Measurements from ENCODE around the gene SPTBN4. TPM values are rescaled to one million over a fixed set of nuclear protein-coding genes. Genes with fewer than 3 reads are reported as not detected.
"Not testable (repeated sequence)": the region's sequence is repeated elsewhere in the genome, so short reads cannot be mapped to it uniquely, and the experiment has no call there.

Gene SPTBN4
- total RNA-seq, 1 donor from 2014 or later: 0.89 TPM

DNA sequence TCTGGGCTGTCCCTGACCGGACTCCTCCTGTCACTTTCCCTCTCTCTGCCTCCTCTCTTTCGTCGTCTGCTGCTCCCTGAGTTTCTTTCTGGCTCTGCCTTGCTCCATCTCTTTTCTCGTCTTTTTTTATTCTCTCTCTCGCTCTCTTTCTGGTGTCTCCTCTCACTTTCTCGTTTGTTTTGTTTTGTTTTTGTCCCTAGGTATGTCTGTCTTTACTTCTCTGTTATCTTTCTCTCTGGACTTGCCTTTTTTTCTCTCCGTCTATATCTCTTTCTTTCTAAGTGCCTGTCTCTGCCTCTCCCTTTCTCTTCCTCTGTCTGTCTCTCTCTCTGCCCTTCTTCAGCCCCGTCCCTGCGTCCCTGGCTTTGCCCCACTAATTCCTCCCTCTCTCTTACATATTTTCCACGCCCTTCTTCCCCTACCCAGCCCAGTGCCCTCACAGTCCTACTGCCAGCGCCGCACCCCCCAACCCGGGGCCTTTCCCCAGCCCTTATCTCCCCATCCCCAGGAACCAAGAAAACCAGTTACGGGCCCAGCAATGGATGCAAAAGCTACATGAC lies 61.8 kb downstream of the SPTBN4 start:
- DNase-seq (ENCODE audit: low read depth): no peak

DNA sequence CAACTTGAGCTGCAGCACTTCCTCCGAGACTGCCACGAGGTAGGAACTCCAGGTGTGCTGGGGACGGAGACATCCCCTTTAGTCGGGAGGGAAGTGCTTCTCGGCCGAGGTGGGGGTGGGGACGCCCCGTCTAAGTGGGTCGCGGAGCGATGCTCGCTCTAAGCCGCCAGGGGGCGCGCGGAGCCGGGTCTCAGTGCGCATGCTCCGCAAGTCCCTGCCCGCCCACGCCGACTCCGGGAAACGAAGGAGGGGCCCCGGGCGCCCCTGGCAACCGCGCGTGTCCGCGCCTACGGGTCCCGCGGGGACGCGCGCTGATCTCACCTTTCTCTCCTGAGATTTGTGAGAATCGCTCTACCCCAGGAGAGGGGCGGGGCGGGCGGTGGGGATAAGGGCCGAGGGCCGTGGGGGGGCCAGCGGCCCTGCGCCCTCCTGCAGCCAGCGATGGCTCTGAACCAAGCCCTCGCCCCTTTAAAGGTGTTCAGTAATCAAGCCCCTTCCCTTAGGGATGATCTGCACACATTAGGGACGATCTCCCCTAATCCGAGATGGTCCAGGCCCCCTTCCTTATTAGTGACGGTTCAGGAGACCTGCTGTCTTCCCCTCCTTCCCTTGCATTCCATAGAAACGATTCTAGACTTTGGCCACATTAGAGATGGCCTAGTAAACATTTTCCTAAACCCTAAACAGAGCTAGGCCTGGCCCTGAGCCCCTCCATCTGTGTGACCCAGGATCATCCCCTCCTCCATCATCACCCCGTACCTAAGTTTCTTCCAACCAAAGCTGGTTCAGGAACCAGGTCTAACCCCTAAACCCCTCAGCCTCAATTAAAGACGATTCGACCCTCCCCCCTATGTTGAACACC lies 62.5 kb downstream of the SPTBN4 start:
- peak; percentile 44 for DNase-seq (ENCODE audit: low read depth)

DNA sequence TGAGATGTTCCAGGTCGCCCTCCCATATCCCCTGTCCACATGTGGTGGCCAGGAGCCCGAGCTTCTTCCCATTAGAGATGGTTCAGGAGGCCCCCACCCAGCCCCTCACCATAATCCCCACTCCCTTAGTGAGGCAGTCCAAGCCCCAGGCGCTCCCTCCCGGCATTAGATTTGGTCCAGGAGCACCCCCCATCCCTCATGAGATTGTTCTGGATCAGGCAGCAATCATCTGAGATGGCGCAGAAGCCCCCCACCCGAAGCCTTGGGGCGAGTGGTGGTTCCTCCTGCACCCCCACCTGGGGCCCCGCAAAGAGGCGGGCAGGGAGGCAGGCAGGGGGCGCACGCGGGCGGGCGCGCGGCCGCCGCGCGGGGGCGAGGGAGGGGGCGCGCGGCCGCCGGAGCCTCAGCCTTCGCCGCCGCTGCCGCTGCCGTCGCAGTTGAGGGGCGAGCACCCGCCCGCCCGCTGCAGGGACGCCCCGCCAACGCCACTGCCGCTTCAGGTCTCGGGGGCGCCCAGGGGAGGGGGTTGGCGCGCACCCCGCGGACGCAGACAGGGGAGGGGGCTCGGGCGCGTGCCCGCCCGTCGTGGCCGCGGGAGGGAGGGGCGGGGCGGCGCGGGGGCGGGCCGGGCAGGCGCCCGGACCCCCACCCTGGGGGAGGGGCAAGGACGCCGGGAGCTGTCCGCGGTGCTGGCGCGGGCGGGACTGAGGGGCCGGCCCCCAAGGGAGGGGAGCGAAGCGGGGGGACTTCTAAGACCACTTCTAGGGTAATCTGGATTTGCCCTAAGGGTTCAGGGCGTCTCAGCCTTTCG lies 63.5 kb downstream of the SPTBN4 start:
- DNase-seq (ENCODE audit: low read depth): no peak

DNA sequence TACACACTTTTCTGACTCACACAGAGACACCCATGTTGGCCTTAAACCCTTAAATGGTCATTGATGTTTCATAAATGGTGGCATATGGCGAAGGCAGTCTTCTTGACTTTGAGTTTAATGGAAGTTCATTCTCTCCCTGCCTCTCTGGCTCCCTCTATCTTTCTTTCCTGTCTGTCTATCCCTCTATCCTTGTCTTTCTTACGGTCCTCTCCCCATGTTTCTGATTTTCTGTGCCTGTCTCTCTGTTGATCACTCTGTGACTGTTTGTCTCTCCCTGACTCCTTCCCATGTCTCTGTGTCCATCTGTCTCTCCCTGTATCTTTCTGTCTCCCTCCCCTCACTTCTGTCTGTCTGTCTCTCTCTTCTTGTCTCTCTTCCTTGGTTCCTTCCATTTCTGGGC lies 66.7 kb downstream of the SPTBN4 start:
- no peak for DNase-seq (ENCODE audit: low read depth)

DNA sequence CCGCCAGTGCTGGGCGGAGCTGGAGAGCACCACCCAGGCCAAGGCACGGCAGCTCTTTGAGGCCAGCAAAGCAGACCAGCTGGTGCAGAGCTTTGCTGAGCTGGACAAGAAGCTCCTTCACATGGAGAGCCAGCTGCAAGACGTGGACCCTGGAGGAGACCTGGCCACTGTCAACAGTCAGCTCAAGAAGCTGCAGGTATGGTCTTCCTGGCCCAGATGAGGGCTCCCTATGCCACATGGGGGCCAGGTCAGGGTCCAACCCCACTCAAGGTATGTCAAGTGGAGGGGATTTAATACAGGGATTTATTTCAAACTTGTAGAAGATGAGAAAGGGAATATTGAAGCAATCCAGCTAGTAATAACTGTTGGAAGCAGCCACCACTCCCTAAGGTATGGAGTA lies 67.3 kb downstream of the SPTBN4 start:
- DNase-seq (ENCODE audit: low read depth): no peak

DNA sequence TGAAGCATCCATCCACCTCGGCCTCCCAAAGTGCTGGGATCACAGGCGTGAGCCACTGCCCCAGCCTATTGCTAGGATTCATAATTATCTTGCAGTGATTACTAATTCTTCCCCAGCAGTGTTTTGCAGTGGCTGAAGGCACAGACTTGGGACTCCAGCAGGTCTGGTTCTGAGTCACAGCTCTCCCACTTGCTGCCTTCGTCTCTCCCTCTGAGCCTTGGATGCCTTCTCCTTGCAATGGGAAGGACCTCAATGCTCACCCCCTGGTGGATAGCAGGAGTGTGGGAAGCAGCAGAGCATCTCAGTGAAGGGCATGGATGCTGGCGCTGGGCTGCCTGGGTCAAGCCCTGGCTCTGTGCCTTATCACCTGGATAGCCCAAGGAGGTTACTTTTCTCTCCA lies 72.3 kb downstream of the SPTBN4 start:
- DNase-seq (ENCODE audit: low read depth): no peak

DNA sequence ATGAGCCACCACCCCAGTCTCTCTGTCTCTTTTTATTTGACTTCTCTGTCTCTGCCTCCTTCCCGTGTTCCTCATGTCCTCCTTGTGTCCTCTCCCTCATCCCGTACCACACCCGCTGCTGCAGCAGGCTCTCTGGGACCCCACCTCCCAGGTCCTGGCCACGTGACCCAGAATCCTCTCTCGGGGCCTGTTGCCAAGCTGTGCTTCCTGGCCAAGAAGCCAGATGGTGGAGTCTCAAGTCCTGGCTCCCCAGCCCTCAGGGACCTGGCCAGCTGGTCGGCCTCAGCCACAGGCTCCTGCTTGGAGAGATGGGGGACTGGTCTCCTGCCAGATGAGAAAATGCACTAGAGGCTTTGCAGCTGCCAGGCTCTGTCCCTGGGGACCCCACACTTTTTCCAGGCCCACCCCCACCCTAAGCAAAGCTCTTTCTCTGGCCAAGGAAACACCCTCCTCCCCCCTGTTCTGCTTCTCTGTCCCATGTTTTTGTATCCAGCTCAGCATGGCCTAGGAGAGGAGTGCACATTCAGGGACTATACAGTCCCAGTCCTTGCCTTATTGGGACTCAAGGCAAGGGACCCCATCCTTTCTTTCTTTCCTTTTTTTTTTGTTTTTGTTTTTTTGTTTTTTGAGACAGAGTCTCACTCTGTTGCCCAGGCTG lies 75.5 kb downstream of the SPTBN4 start:
- DNase-seq (ENCODE audit: low read depth): no peak

DNA sequence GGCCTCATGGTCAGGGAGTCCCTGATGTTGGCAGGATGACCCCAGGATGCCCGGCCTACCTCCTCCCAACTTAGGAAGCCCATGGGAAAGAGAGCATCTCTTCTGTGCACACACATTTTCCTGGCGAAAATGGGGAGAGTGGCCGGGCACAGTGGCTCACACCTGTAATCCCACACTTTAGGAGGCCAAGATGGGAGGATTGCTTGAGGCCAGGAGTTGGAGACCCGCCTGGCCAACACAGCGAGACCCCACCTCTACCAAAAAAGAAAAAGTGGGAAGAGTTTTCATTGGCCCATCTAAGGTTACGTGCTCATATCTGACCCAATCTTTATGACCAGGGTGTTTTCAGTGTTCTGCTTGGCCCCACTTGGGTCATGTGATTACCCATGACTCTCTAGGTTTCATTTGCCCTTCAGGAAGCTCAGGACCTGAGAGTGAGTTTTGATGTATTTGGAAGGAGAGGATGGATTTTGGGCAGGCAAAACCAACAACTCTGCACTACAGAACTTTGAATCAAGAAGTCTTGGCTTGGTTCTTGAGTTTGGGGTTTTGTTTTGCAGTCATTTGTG lies 76.3 kb downstream of the SPTBN4 start:
- DNase-seq (ENCODE audit: low read depth): no peak

DNA sequence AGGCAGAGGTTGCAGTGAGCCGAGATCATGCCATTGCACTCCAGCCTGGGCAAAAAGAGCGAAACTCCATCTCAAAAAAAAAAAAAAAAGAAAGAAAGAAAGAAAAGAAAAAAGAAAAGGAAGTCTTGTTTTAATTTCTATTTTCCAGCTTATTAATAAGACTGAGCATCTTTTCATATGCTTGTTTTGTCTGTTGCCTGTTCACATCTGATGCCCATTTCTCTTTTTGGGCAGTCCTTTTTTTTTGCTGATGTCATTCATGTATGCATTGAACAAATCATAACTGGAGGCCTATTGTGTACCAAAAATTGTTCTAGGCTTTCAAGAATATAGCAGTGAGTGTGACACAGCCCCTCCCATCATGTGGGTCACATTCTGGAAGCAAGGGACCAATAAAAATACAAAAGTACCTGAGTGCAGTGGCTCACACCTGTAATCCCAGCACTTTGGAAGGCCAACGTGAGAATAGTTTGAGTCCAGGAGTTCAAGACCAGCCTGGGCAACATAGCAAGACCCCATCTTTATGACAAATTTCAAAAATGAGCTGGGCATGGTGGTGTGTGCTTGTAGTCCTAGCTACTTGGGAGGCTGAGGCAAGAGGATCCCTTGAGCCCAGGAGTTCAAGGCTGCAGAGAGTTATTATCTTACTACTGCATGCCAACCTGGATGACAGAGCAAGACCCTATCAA lies 79.5 kb downstream of the SPTBN4 start:
- DNase-seq (ENCODE audit: low read depth): not testable (repeated sequence)

DNA sequence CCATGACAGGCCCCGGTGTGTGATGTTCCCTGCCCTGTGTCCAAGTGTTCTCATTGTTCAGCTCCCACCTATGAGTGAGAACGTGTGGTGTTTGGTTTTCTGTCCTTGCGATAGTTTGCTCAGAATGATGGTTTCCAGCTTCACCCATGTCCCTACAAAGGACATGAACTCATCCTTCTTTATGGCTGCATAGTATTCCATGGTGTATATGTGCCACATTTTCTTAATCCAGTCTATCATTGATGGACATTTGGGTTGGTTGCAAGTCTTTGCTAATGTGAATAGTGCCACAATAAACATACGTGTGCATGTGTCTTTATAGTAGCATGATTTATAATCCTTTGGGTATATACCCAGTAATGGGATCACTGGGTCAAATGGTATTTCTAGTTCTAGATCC lies 80.4 kb downstream of the SPTBN4 start:
- DNase-seq (ENCODE audit: low read depth): not testable (repeated sequence)

DNA sequence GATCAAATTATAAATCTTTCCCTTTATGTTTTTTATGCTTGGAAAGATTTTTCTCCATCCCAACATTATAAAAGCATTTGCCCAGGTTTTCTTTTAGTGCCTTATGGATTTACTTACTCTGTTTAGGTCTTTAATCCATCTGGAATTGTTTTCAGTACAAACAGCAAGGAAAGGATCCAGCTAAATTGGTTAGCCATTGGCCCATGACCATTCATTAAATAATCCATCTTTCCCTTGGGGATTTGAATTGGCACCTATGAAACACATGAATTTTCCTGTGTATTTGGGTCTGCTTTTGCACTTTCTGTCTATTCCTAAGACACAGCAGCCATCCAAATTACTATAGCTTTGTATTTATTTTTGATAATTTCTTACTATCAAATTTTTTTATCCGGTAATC lies 81.0 kb downstream of the SPTBN4 start:
- DNase-seq (ENCODE audit: low read depth): no peak

DNA sequence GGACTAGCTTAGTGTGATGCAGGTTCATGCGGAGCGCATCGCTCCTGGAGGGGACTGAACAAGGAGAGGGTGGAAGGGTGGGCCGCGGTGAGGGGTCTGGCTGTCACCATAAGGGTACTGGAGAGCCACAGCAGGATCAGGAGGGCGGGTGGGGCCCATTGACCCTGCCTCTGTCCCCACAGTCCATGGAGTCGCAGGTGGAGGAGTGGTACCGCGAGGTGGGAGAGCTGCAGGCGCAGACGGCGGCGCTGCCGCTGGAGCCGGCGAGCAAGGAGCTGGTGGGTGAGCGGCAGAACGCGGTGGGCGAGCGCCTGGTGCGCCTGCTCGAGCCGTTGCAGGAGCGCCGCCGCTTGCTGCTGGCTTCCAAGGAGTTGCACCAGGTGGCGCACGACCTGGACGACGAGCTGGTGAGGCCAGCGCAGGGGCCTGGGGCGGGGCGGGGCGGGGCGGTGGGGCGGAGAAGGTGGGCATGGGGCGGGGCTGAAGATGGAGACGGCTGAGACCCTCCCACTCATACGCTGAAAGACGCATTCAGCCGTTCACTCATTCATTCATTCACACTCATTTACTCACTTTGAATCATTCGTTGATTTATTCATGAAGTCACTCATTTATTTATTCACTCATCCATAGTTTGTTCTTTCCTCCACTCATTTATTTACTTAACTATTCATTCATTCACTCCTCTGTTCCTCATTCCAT lies 82.4 kb downstream of the SPTBN4 start:
- peak; percentile 16 for DNase-seq (ENCODE audit: low read depth)

DNA sequence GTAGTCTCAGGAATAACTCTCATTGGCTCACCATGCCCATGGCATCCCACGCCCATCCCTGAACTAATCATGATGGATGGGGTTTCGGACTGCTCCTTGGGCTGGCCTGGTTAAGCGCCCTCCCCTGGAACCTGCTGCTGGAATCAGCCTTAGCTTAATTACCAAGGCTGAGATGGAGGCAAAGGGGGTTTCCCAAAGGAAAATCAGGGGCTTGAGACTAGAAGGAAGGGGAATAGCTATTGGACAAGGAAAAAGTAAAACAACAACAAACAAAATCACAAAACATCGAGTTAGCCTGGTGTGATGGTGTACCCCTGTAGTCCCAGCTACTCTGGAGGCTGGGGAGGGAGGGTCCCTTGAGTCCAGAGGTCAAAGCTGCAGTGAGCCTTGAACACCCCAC lies 84.2 kb downstream of the SPTBN4 start:
- no peak for DNase-seq (ENCODE audit: low read depth)

DNA sequence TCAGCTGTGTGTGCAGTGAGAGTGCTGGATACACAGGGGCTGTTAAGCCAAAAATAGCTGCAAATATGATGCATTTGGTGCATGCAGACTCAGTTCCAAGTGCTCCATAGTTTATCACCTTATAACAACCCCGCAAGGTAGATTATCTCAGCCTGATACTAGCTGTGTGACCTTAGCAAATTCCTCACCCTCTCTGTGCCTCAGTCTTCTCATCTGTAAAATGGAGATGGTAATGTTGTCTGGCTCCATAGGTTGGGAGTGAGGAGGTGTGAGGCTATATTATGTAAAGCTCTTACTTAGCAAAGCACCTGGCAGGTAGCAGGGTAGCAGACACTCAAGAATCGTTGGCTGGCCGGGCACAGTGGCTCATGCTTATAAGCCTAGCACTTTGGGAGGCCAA lies 86.0 kb downstream of the SPTBN4 start:
- no peak for DNase-seq (ENCODE audit: low read depth)

DNA sequence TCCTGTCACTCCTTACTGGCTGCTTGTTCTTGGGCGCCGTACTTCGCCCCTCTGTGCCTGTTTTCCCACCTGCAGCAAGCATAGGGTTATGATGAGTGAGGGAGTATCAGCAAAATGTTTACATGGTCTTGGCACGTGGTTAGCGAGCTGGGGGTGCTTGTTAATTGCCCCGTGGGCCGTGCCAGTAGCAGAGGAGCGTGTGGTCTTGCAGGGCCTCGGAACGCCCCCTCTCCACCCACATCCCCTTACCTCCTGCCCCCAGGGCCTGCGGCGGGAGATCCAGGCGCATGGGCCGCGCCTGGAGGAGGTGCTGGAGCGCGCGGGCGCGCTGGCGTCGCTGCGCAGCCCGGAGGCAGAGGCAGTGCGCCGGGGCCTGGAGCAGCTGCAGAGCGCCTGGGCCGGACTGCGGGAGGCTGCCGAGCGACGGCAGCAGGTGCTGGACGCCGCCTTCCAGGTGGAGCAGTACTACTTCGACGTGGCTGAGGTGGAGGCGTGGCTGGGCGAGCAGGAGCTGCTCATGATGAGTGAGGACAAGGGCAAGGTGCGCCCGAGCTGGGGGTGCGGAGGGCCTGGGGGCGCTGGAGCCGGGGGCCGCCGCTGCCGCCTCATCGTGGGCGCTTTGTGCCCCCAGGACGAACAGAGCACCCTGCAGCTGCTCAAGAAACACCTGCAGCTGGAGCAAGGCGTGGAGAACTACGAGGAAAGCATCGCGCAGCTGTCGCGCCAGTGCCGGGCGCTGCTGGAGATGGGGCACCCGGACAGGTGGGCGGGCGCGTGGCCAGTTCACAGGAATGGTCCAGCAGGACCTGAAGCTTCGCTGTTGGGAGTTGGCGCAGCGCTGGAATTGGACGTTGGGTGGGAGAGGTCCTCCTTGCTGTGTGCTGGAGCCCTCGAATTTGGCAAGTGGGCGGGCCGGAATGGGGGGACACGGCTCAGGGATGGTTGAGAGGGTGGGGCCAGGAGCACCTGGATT lies 87.4 kb downstream of the SPTBN4 start:
- no peak for DNase-seq (ENCODE audit: low read depth)

DNA sequence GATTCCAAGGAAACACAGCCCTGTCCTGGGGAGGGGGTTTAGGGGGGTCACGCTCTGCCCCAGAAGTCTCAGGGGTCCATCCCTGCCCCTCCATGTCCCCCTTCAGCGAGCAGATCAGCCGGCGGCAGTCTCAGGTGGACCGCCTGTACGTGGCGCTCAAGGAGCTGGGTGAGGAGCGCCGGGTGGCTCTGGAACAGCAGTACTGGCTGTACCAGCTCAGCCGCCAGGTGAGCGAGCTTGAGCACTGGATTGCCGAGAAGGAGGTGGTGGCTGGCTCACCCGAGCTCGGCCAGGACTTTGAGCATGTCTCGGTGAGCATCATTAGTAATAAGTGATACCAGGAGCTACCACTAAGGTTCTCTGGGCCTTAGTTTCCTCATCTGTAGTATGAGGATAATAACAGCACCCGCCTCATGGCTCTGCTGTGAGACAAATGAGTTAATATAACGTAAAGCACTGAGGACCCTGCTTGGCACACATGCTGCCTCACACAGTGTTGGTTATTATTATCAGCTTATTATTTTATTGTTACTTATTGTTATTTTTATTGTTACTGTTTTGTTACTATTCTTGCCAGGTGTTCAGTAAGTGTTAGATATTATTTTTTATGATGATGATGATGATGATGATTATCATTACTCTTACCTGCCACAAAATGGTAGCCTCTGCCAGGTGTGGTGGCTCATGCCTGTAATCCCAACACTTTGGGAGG lies 89.3 kb downstream of the SPTBN4 start:
- DNase-seq (ENCODE audit: low read depth): no peak

DNA sequence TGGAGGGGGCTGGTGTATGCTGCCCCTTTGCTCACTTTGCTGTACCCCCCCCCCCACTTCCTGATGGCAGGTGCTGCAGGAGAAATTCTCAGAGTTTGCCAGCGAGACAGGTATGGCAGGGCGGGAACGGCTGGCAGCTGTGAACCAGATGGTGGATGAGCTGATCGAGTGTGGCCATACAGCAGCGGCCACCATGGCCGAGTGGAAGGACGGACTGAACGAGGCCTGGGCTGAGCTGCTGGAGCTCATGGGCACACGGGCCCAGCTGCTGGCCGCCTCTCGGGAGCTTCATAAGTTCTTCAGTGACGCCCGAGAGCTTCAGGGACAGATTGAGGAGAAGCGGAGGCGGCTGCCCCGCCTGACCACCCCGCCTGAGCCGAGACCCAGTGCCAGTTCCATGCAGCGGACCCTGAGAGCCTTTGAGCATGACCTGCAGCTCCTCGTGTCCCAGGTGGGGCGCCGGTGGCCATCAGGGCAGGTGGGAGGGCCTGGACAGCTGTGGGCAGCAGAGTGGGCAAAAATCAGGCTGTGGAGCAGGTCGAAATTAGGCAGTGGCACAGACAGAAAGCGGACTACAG lies 90.2 kb downstream of the SPTBN4 start:
- no peak for DNase-seq (ENCODE audit: low read depth)

DNA sequence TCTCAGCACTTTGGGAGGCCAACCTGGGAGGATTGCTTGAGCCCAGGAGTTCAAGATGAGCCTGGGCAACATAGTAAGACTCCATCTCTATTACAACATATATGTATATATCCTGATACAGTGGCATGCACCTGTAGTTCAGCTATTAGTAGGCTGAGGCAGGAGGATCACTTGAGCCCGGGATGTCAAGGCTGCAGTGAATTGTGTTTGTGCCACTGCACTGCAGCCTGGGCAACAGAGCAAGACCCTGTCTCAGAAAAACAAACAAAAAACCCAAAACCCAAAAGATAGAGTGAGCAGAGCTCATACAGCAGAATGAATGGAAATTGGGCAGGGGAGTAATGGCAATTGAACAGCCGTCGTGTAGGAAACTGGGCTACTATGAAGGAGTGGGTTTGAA lies 92.6 kb downstream of the SPTBN4 start:
- DNase-seq (ENCODE audit: low read depth): no peak
